Measurements from ENCODE around the gene EBPL.

Gene EBPL

DNA sequence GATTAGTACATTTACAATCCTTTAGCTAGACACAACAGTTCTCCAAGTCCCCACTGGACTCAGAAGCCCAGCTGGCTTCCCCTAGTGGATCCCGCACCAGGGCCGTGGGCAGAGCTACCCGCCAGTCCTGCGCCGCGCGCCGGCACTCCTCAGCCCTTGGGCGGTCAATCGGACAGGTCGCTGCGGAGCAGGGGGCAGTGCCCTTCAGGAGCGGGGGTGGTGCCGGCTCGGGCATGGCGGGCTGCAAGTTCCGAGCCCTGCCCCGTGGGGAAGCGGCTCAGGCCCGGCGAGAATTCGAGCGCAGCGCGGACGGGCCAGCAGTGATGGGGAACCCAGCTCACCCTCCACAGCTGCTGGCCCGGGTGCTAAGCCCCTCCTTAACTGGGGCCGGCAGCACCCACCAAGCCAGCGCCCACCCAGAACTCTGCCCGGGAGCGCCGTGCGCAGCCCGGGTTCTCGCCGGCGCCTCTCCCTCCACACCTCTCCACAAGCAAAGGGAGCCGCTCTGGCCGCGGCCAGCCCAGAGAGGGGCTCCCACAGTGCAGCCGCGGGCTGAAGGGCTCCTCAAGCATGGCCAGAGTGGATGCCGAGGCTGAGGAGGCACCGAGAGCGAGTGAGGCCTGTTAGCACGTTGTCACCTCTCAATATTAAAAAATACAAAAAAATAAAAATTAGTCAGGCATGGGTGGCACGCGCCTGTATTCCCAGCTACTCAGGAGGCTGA is 12.9 kb downstream of the EBPL start:
- Histone ChIP-seq H3K4me1 (ENCODE audit: control insufficient read depth in 5 of 5, insufficient read depth in 5 of 5, low read length in 5 of 5) (no peaks in the 10 kb centered on the region), H3K27ac (ENCODE audit: low read depth, low read length) (no peak overlapping the region), H3K36me3 (ENCODE audit: control insufficient read depth in 5 of 5, insufficient read depth in 5 of 5, low read length in 5 of 5) (peaks cover 0 to 5% (median 0%) of the 10 kb centered on the region in 5 donors), H3K9ac (ENCODE audit: low read length in 5 of 5) (no peak overlapping the region), H3K9me3 (ENCODE audit: control insufficient read depth in 5 of 5, low read length in 5 of 5) (no peaks in the 10 kb centered on the region), H3K27me3 (ENCODE audit: control insufficient read depth in 5 of 5, insufficient read depth in 4 of 5, low read length in 5 of 5) (no peaks in the 10 kb centered on the region), H3K4me3 (ENCODE audit: low read depth in 1 of 5, low read length in 5 of 5) (no peak overlapping the region)

DNA sequence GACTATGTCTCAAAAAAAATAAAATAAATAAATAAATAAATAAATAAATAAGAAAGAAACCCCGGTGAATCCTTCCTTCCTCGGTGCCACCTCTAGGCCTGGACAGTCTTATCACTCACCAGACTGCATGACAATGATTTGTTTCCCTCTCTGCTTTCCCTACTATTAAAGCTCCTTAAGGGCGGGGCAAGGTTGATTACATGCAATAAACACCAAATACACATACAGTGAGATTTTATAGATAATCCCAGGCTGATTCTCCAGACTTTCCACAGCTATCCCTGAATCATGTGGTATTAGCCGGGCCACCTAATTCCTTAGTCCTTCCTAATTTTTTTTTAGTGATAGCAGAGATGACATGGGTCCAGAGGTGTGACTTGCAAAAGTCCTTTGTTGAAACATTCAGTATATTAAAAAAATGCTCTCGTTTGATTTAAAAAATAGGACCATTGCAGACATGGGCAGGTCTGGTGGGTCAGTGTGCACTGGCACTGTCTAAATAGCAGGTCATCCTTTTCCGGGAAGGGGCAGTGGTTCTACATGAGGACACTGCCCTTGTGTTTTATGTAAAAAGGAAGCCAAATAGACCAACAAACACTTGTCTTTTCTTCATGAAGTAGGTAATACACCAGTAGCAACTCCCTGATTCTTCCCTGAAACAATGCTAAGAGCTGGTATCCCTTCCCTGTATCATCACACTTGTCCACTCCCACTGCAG is 14.5 kb downstream of the EBPL start:
- no peak overlapping the region for H3K4me3 ChIP-seq (ENCODE audit: low read depth in 1 of 5, low read length in 5 of 5)

DNA sequence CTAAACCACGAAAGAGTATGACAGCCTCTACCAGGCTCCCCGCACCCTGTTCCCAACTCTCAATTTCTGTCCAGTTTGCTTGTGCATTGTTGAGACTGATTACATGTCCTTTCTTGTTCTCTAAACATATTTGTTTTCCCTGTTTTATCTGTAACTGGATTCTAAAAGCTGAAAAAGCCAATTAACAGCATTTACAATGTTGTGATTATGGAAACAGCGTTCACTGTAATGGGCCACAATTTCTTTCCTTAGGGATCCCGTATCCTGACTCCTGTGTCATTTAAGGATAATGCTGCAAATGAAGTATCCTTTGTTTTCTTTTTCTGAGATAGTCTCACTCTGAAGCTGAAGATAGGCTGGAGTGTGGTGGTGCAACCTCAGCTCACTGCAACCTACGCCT is 20.5 kb downstream of the EBPL start:
- Histone ChIP-seq H3K4me1 (ENCODE audit: control insufficient read depth in 5 of 5, insufficient read depth in 5 of 5, low read length in 5 of 5) (peaks cover 0 to 11% (median 0%) of the 10 kb centered on the region in 5 donors), H3K9me3 (ENCODE audit: control insufficient read depth in 5 of 5, low read length in 5 of 5) (no peaks in the 10 kb centered on the region), H3K4me3 (ENCODE audit: low read depth in 1 of 5, low read length in 5 of 5) (no peak overlapping the region), H3K36me3 (ENCODE audit: control insufficient read depth in 5 of 5, insufficient read depth in 5 of 5, low read length in 5 of 5) (peaks cover 0 to 23% (median 6%) of the 10 kb centered on the region in 5 donors), H3K27me3 (ENCODE audit: control insufficient read depth in 5 of 5, insufficient read depth in 4 of 5, low read length in 5 of 5) (no peaks in the 10 kb centered on the region), H3K9ac (ENCODE audit: low read length in 5 of 5) (no peak overlapping the region), H3K27ac (ENCODE audit: low read depth, low read length) (no peak overlapping the region)

More for the DNA sequence above, 14.5 kb downstream of the EBPL start:
- no peaks in the 10 kb centered on the region for H3K27me3 ChIP-seq (ENCODE audit: control insufficient read depth in 5 of 5, insufficient read depth in 4 of 5, low read length in 5 of 5)
- H3K27ac ChIP-seq (ENCODE audit: low read depth, low read length): no peak overlapping the region
- peaks cover 0 to 5% (median 0%) of the 10 kb centered on the region in 5 donors for H3K36me3 ChIP-seq (ENCODE audit: control insufficient read depth in 5 of 5, insufficient read depth in 5 of 5, low read length in 5 of 5)
- H3K9ac ChIP-seq (ENCODE audit: low read length in 5 of 5): no peak overlapping the region
- no peaks in the 10 kb centered on the region for H3K4me1 ChIP-seq (ENCODE audit: control insufficient read depth in 5 of 5, insufficient read depth in 5 of 5, low read length in 5 of 5)
- H3K9me3 ChIP-seq (ENCODE audit: control insufficient read depth in 5 of 5, low read length in 5 of 5): no peaks in the 10 kb centered on the region

DNA sequence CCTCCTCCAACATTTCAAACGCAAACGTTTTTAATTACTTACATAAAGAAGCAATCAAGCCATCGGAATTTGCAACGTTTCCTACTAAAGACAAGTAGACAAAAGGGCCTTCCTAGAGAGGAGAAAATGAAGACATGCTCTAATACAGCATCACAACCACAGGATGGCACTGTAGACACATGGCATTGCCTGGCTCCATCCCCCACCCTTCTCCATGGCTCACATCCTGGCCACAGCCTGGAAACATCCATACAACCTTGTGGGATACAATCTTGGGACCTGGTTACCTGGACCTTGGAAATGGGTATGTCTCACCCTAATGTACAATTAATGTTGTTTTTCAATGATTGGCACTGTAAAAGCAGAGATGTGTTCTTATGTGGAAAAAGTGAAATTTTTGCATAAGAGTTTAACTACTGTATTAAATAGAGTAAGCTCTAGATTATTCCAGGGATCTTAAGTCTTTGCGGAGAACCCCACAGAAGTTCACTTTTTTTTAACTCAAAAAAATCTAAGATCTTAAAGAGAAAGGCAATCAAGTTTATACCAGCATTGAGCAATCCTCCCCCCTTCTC is 21.5 kb downstream of the EBPL start:
- Histone ChIP-seq H3K9ac (ENCODE audit: low read length in 5 of 5) (peak overlapping the region in 1 of 5 donors; percentile 11), H3K4me1 (ENCODE audit: control insufficient read depth in 5 of 5, insufficient read depth in 5 of 5, low read length in 5 of 5) (peaks cover 0 to 11% (median 0%) of the 10 kb centered on the region in 5 donors), H3K27ac (ENCODE audit: low read depth, low read length) (no peak overlapping the region), H3K36me3 (ENCODE audit: control insufficient read depth in 5 of 5, insufficient read depth in 5 of 5, low read length in 5 of 5) (peaks cover 0 to 20% (median 5%) of the 10 kb centered on the region in 5 donors), H3K4me3 (ENCODE audit: low read depth in 1 of 5, low read length in 5 of 5) (no peak overlapping the region), H3K9me3 (ENCODE audit: control insufficient read depth in 5 of 5, low read length in 5 of 5) (no peaks in the 10 kb centered on the region), H3K27me3 (ENCODE audit: control insufficient read depth in 5 of 5, insufficient read depth in 4 of 5, low read length in 5 of 5) (no peaks in the 10 kb centered on the region)

DNA sequence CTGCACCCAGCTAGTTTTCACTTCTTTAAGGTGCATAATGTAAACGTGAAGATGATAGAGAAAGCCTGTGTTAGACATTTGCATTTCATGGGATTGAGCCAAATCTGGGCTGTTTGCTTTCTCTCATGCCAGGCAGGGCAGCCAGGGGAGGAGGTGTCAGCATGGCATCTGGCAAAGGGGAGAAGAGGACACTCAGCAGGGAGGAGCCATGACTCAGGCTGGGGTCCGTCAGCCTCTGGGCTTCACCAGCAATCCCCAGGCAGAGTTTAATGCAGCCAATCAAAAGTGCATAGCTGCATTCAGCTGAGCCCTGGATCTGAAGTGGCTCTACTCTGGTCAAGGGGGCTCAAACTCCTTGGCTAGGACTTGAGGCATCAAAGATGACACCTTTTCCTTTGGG is 23.5 kb downstream of the EBPL start:
- Histone ChIP-seq H3K9ac (ENCODE audit: low read length in 5 of 5) (no peak overlapping the region), H3K4me3 (ENCODE audit: low read depth in 1 of 5, low read length in 5 of 5) (no peak overlapping the region), H3K27ac (ENCODE audit: low read depth, low read length) (no peak overlapping the region), H3K9me3 (ENCODE audit: control insufficient read depth in 5 of 5, low read length in 5 of 5) (no peaks in the 10 kb centered on the region), H3K4me1 (ENCODE audit: control insufficient read depth in 5 of 5, insufficient read depth in 5 of 5, low read length in 5 of 5) (peaks cover 0 to 11% (median 0%) of the 10 kb centered on the region in 5 donors), H3K36me3 (ENCODE audit: control insufficient read depth in 5 of 5, insufficient read depth in 5 of 5, low read length in 5 of 5) (peaks cover 0 to 22% (median 5%) of the 10 kb centered on the region in 5 donors), H3K27me3 (ENCODE audit: control insufficient read depth in 5 of 5, insufficient read depth in 4 of 5, low read length in 5 of 5) (no peaks in the 10 kb centered on the region)

DNA sequence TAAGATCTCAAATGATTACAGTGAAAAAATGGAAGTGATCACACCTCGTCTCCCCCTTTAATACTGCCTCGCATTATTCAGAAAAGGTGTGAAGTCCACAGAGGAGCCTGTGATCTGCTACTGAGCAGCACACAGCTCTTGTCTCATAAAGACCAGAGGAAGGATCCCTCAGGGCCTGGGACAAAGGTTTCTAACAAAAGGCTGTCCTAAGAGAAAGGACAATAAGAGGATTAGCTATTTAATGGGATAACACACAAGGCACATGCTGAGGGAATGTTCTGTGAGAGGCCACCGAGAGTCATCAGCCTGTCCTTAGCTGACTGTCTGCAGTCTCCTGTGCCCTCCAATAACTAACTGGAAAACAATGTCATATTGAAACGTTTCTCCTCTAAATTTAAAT is 26.7 kb downstream of the EBPL start:
- Histone ChIP-seq H3K4me1 (ENCODE audit: control insufficient read depth in 5 of 5, insufficient read depth in 5 of 5, low read length in 5 of 5) (no peaks in the 10 kb centered on the region), H3K4me3 (ENCODE audit: low read depth in 1 of 5, low read length in 5 of 5) (no peak overlapping the region), H3K27me3 (ENCODE audit: control insufficient read depth in 5 of 5, insufficient read depth in 4 of 5, low read length in 5 of 5) (no peaks in the 10 kb centered on the region), H3K9ac (ENCODE audit: low read length in 5 of 5) (no peak overlapping the region), H3K27ac (ENCODE audit: low read depth, low read length) (no peak overlapping the region), H3K9me3 (ENCODE audit: control insufficient read depth in 5 of 5, low read length in 5 of 5) (no peaks in the 10 kb centered on the region), H3K36me3 (ENCODE audit: control insufficient read depth in 5 of 5, insufficient read depth in 5 of 5, low read length in 5 of 5) (peaks cover 0 to 39% (median 8%) of the 10 kb centered on the region in 5 donors)

DNA sequence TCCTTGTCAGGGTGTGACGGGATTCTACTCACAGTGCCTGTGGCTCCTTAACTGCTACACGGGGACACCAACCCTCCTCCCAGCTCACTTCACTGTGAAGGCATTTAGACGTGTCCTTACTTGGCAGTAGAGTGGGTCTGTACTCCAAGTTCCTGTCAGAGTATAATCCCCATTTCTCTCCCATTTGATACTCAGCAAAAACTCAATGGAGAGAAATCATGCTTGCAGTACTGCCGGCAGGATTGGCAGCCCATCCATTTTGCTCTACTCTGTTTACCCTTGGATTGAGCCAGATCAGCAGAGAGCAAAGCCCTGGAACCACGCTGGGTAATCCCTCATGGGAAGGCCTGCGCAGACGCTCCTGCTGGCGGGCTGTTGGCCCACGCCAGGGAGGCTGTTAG is 34.0 kb downstream of the EBPL start:
- H3K27ac ChIP-seq (ENCODE audit: low read depth, low read length): no peak overlapping the region
- peaks cover 0 to 4% (median under 1%) of the 10 kb centered on the region in 5 donors for H3K4me1 ChIP-seq (ENCODE audit: control insufficient read depth in 5 of 5, insufficient read depth in 5 of 5, low read length in 5 of 5)
- no peaks in the 10 kb centered on the region for H3K27me3 ChIP-seq (ENCODE audit: control insufficient read depth in 5 of 5, insufficient read depth in 4 of 5, low read length in 5 of 5)
- H3K4me3 ChIP-seq (ENCODE audit: low read depth in 1 of 5, low read length in 5 of 5): no peak overlapping the region
- H3K9me3 ChIP-seq (ENCODE audit: control insufficient read depth in 5 of 5, low read length in 5 of 5): no peaks in the 10 kb centered on the region
- no peak overlapping the region for H3K9ac ChIP-seq (ENCODE audit: low read length in 5 of 5)
- H3K36me3 ChIP-seq (ENCODE audit: control insufficient read depth in 5 of 5, insufficient read depth in 5 of 5, low read length in 5 of 5): peaks cover 0 to 13% (median 0%) of the 10 kb centered on the region in 5 donors

DNA sequence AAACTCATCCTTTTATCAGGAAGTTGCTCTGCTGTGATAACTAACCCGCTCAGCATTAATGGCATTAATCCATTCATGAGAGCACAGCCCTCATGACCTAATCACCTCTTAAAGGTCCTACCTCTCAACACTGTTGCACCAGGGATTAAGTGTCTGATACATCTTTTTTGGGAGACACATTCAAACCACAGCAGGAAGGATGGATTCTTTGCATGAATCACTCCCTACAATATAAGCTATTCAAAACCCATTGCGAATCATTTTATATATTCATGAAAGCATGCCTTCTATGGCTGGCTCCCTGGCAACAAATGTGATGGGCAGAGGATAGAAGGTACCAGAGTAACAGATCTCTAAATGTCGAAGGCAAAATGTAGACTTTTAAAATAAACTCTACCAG is 35.4 kb downstream of the EBPL start:
- Histone ChIP-seq H3K4me1 (ENCODE audit: control insufficient read depth in 5 of 5, insufficient read depth in 5 of 5, low read length in 5 of 5) (peaks cover 0 to 7% (median 2%) of the 10 kb centered on the region in 5 donors), H3K36me3 (ENCODE audit: control insufficient read depth in 5 of 5, insufficient read depth in 5 of 5, low read length in 5 of 5) (peaks cover 0 to 5% (median 0%) of the 10 kb centered on the region in 5 donors), H3K9ac (ENCODE audit: low read length in 5 of 5) (no peak overlapping the region), H3K27ac (ENCODE audit: low read depth, low read length) (no peak overlapping the region), H3K27me3 (ENCODE audit: control insufficient read depth in 5 of 5, insufficient read depth in 4 of 5, low read length in 5 of 5) (no peaks in the 10 kb centered on the region), H3K4me3 (ENCODE audit: low read depth in 1 of 5, low read length in 5 of 5) (no peak overlapping the region), H3K9me3 (ENCODE audit: control insufficient read depth in 5 of 5, low read length in 5 of 5) (no peaks in the 10 kb centered on the region)

DNA sequence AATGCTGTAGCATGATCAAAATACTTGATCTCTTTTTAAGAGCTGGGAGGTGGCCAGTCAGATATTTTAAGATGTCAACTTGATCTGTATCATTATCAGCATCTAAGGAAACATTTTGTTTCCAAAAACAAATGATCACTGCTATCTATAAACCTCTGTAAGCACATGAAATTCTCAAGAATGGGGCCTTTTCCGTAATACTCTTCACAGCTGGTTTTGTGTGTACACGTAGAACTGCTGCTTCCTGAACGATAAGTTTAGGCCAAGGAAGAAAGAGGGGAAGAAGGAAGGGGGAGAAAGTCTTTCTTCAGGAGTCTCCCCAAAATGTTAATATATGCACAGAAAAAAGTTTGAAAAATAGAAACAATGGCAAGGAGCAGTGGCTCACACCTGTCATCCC is 37.3 kb downstream of the EBPL start:
- Histone ChIP-seq H3K9me3 (ENCODE audit: control insufficient read depth in 5 of 5, low read length in 5 of 5) (no peaks in the 10 kb centered on the region), H3K27ac (ENCODE audit: low read depth, low read length) (no peak overlapping the region), H3K27me3 (ENCODE audit: control insufficient read depth in 5 of 5, insufficient read depth in 4 of 5, low read length in 5 of 5) (no peaks in the 10 kb centered on the region), H3K9ac (ENCODE audit: low read length in 5 of 5) (no peak overlapping the region), H3K4me3 (ENCODE audit: low read depth in 1 of 5, low read length in 5 of 5) (no peak overlapping the region), H3K36me3 (ENCODE audit: control insufficient read depth in 5 of 5, insufficient read depth in 5 of 5, low read length in 5 of 5) (no peaks in the 10 kb centered on the region), H3K4me1 (ENCODE audit: control insufficient read depth in 5 of 5, insufficient read depth in 5 of 5, low read length in 5 of 5) (peaks cover 0 to 7% (median 2%) of the 10 kb centered on the region in 5 donors)

DNA sequence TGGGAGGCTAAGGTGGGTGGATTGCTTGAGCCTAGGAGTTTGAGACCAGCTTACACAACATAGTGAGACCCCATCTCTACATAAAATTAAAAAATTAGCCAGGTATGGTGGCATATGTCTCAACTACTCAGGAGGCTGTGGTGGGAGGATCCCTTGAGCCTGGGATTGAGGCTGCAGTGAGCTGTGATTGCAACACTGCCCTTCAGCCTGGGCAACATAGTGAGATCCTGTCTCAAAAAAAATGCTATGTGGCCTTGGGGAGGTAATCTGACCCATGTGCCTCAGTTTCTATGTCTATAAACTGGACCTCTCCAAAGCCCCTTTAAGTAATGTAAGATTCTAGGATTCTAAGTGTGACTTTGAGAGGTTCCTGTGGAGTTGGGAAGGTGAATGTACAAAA is 37.8 kb downstream of the EBPL start:
- no peaks in the 10 kb centered on the region for H3K36me3 ChIP-seq (ENCODE audit: control insufficient read depth in 5 of 5, insufficient read depth in 5 of 5, low read length in 5 of 5)
- no peaks in the 10 kb centered on the region for H3K9me3 ChIP-seq (ENCODE audit: control insufficient read depth in 5 of 5, low read length in 5 of 5)
- H3K27ac ChIP-seq (ENCODE audit: low read depth, low read length): no peak overlapping the region
- H3K4me3 ChIP-seq (ENCODE audit: low read depth in 1 of 5, low read length in 5 of 5): no peak overlapping the region
- no peaks in the 10 kb centered on the region for H3K27me3 ChIP-seq (ENCODE audit: control insufficient read depth in 5 of 5, insufficient read depth in 4 of 5, low read length in 5 of 5)
- H3K9ac ChIP-seq (ENCODE audit: low read length in 5 of 5): no peak overlapping the region
- peaks cover 0 to 7% (median 2%) of the 10 kb centered on the region in 5 donors for H3K4me1 ChIP-seq (ENCODE audit: control insufficient read depth in 5 of 5, insufficient read depth in 5 of 5, low read length in 5 of 5)

Data from subcutaneous abdominal adipose tissue (tissue), 5 donors.